Loucy (cell line): ENCODE results near the gene PRPSAP2.

Experiments
- H2AFZ ChIP-seq: fragments of 200-600 bp; sonication (generic); 2 replicates; pipeline ENCODE4 v1.6.0; 2016; ENCODE audit warnings: antibody characterized with exemption, mild to moderate bottlenecking, low read length, moderate library complexity
- H3F3A ChIP-seq: fragments of 200-600 bp; 2 replicates; pipeline ENCODE4 v1.6.0; 2016; ENCODE audit warnings: antibody characterized with exemption, low read depth, mild to moderate bottlenecking
- H3K27me3 ChIP-seq: fragments of 200-600 bp; sonication (generic); 2 replicates; pipeline ENCODE4 v1.6.1; 2014; ENCODE audit warnings: low read length, mild to moderate bottlenecking; ENCODE audit not compliant: insufficient read depth, poor library complexity, severe bottlenecking
- H3K36me3 ChIP-seq: fragments of 200-600 bp; sonication (generic); 2 replicates; pipeline ENCODE4 v1.6.1; 2016; ENCODE audit warnings: low read length; ENCODE audit not compliant: insufficient read depth
- H3K4me1 ChIP-seq: fragments of 200-600 bp; sonication (generic); 2 replicates; pipeline ENCODE4 v1.5.1; 2014; ENCODE audit warnings: low read length, mild to moderate bottlenecking; ENCODE audit not compliant: insufficient read depth, poor library complexity, severe bottlenecking
- H3K4me2 ChIP-seq: fragments of 200-600 bp; sonication (generic); 2 replicates; pipeline ENCODE4 v1.6.0; 2014; ENCODE audit warnings: antibody characterized with exemption, low read length, low read depth, mild to moderate bottlenecking; ENCODE audit not compliant: poor library complexity, severe bottlenecking
- H3K4me3 ChIP-seq: fragments of 200-600 bp; sonication (generic); 2 replicates; pipeline ENCODE4 v1.5.1; 2014; ENCODE audit warnings: low read length, mild to moderate bottlenecking, mixed read lengths; ENCODE audit not compliant: poor library complexity, severe bottlenecking
- H3K79me2 ChIP-seq: fragments of 200-600 bp; sonication (generic); 2 replicates; pipeline ENCODE4 v1.6.1; 2014; ENCODE audit warnings: low read length; ENCODE audit not compliant: insufficient read depth
- H3K9ac ChIP-seq: fragments of 200-600 bp; sonication (generic); 2 replicates; pipeline ENCODE4 v1.6.0; 2014; ENCODE audit warnings: mild to moderate bottlenecking, low read depth, low read length, moderate library complexity; ENCODE audit not compliant: poor library complexity, severe bottlenecking
- H3K9me2 ChIP-seq: fragments of 200-600 bp; sonication (generic); replicated peaks from 2 replicates; pipeline ENCODE4 v1.6.1; 2016; ENCODE audit warnings: low read depth, low read length, mixed read lengths
- H3K9me3 ChIP-seq: fragments of 200-600 bp; sonication (generic); 2 replicates; pipeline ENCODE4 v1.6.1; 2014; ENCODE audit warnings: mild to moderate bottlenecking, antibody characterized with exemption, low read length, low read depth; ENCODE audit not compliant: insufficient read depth
- H4K20me1 ChIP-seq: fragments of 200-600 bp; sonication (generic); 2 replicates; pipeline ENCODE4 v1.6.0; 2014; ENCODE audit warnings: antibody characterized with exemption, low read length, mild to moderate bottlenecking; ENCODE audit not compliant: insufficient read depth, poor library complexity, severe bottlenecking
- EZH2phosphoT487 ChIP-seq: fragments of 200-600 bp; IDR thresholded peaks from 2 replicates; pipeline ENCODE4 v1.6.1; 2018; ENCODE audit warnings: antibody characterized with exemption, mild to moderate bottlenecking, moderate library complexity, borderline replicate concordance
- TF ChIP-seq, protein P1 (sequence below): fragments of 200-600 bp; sonication (generic); conservative IDR thresholded peaks from 2 replicates; pipeline ENCODE4 v1.5.1; 2014; ENCODE audit warnings: mild to moderate bottlenecking, antibody characterized with exemption, low read length

Gene PRPSAP2

DNA sequence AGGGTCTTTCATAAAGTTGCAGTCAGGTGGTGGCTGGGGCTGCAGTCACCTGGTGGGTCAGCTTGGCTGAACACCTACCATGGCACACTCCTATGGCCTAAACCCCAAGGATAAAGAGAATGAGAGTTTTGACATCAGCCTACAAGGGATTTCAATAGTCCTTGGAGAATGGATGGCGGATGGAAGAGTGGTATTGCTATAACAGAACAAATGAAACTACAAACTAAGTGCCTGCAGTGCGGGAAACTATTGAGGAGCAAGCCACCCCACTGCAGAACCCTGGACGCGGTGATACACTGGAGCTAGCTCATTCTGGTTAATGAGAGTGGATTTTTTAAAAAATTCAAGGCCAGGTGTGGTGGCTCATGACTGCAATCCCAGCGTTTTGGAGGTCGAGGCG lies 3.0 kb upstream of the PRPSAP2 start:
- H4K20me1 ChIP-seq, result peaks cover 11% of the 10 kb centered on the region

GRCh38 chr17:18855831-18856569 lies 1.9 kb upstream of the PRPSAP2 start:
- Histone ChIP-seq H3K4me2 (peak overlapping the region; percentile 93), H3F3A (0 out of 2 replicates have a peak, but pooled peaks cover 5% of the 10 kb centered on the region), H3K36me3 (no peaks in the 10 kb centered on the region), H2AFZ (peak overlapping the region; percentile 91), H3K9ac (peak overlapping the region; percentile 69), H3K9me3 (no peaks in the 10 kb centered on the region), H3K9me2 (no peaks in the 10 kb centered on the region), H4K20me1 (peaks cover 15% of the 10 kb centered on the region), H3K4me3 (peak overlapping the region; percentile 88), H3K79me2 (peaks cover 35% of the 10 kb centered on the region), H3K27me3 (no peaks in the 10 kb centered on the region), H3K4me1 (peaks cover 37% of the 10 kb centered on the region)
- TF ChIP-seq EZH2phosphoT487, result no peak
- TF ChIP-seq, protein P1, sequence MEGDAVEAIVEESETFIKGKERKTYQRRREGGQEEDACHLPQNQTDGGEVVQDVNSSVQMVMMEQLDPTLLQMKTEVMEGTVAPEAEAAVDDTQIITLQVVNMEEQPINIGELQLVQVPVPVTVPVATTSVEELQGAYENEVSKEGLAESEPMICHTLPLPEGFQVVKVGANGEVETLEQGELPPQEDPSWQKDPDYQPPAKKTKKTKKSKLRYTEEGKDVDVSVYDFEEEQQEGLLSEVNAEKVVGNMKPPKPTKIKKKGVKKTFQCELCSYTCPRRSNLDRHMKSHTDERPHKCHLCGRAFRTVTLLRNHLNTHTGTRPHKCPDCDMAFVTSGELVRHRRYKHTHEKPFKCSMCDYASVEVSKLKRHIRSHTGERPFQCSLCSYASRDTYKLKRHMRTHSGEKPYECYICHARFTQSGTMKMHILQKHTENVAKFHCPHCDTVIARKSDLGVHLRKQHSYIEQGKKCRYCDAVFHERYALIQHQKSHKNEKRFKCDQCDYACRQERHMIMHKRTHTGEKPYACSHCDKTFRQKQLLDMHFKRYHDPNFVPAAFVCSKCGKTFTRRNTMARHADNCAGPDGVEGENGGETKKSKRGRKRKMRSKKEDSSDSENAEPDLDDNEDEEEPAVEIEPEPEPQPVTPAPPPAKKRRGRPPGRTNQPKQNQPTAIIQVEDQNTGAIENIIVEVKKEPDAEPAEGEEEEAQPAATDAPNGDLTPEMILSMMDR, result no peak

More for the DNA sequence above, 3.0 kb upstream of the PRPSAP2 start:
- no peaks in the 10 kb centered on the region for H3K9me2 ChIP-seq
- peak overlapping the region; percentile 69 for H3K9ac ChIP-seq
- peaks cover 25% of the 10 kb centered on the region for H3K79me2 ChIP-seq
- TF ChIP-seq, protein P1, result no peak
- no peak for TF ChIP-seq EZH2phosphoT487
- H3K36me3 ChIP-seq, result no peaks in the 10 kb centered on the region
- 0 out of 2 replicates have a peak, but pooled peaks cover 5% of the 10 kb centered on the region for H3F3A ChIP-seq
- H3K4me2 ChIP-seq, result peak overlapping the region; percentile 93
- H3K27me3 ChIP-seq, result no peaks in the 10 kb centered on the region
- peak overlapping the region; percentile 88 for H3K4me3 ChIP-seq
- H3K9me3 ChIP-seq, result no peaks in the 10 kb centered on the region
- no peak overlapping the region for H2AFZ ChIP-seq
- H3K4me1 ChIP-seq, result peaks cover 27% of the 10 kb centered on the region

- Histone ChIP-seq H3K4me2 (peak overlapping the region; percentile 93), H3K36me3 (no peaks in the 10 kb centered on the region), H3K9ac (peak overlapping the region; percentile 69), H3K4me1 (peaks cover 37% of the 10 kb centered on the region), H3F3A (0 out of 2 replicates have a peak, but pooled peaks cover 5% of the 10 kb centered on the region), H3K79me2 (peaks cover 41% of the 10 kb centered on the region), H3K27me3 (no peaks in the 10 kb centered on the region), H3K9me2 (no peaks in the 10 kb centered on the region), H4K20me1 (peaks cover 15% of the 10 kb centered on the region), H2AFZ (peak overlapping the region; percentile 91), H3K9me3 (no peaks in the 10 kb centered on the region), H3K4me3 (peak overlapping the region; percentile 88)
- TF ChIP-seq, protein P1, result no peak
- TF ChIP-seq EZH2phosphoT487, result no peak
These were observed 1.4 kb upstream of the PRPSAP2 start for GRCh38 chr17:18856570-18856915.
